Peyer's patch (tissue), 4 donors: Measurements from ENCODE around the gene TNFRSF4. TPM values are rescaled to one million over a fixed set of nuclear protein-coding genes. Genes with fewer than 3 reads are reported as not detected.

Source experiments
- DNase-seq, 3 donors: peaks; one replicate each; pipeline ENCODE4 v3.0.0-alpha.2; 2017 to 2019
- H3K27ac ChIP-seq, 4 donors: fragments of 200-600 bp; sonication (generic); one replicate each; pipeline ENCODE4 v1.5.1; 2016 to 2019
- H3K27me3 ChIP-seq, 2 donors: fragments of 200-600 bp; sonication (generic); one replicate each; pipeline ENCODE4 v1.5.1; 2019
- H3K36me3 ChIP-seq, 3 donors: fragments of 200-600 bp; sonication (generic); one replicate each; pipeline ENCODE4 v1.5.1; 2016 to 2019
- H3K4me1 ChIP-seq, 4 donors: fragments of 200-600 bp; sonication (generic); one replicate each; pipeline ENCODE4 v1.5.1; 2016 to 2019
- H3K4me3 ChIP-seq, 4 donors: fragments of 200-600 bp; sonication (generic); 1 replicate in 3 of 4; 2 replicates in 1 of 4; pipeline ENCODE4 v1.5.1; 2016 to 2019; ENCODE audit warnings: mild to moderate bottlenecking in 1 of 4
- H3K9me3 ChIP-seq, 4 donors: fragments of 200-600 bp; sonication (generic); one replicate each; pipeline ENCODE4 v1.5.1; 2016 to 2019; ENCODE audit warnings: mild to moderate bottlenecking in 1 of 4
- CTCF ChIP-seq, 6 experiments: fragments of 450-650 bp in 4 of 6; fragments of 200-600 bp in 2 of 6; sonication (generic) in 1 of 6; IDR thresholded peaks; one replicate each; pipeline ENCODE4 v1.5.1; 2017 to 2019; ENCODE audit warnings: antibody characterized with exemption in 6 of 6, mild to moderate bottlenecking in 3 of 6, moderate library complexity in 1 of 6
- POLR2A ChIP-seq, 2 donors: fragments of 450-650 bp; IDR thresholded peaks; one replicate each; pipeline ENCODE4 v1.5.1; 2017; ENCODE audit warnings: antibody characterized with exemption in 2 of 2, mild to moderate bottlenecking in 2 of 2, moderate library complexity in 2 of 2
- small RNA-seq, 2 donors: library from RNA; depleted of rRNA; stranded (forward); fragments of <200 nt; gene quantifications; one replicate each; pipeline ENCODE3, GENCODE V24; 2016
- total RNA-seq, 4 donors: library from RNA; depleted of rRNA; stranded (reverse); fragments of >200 nt; gene quantifications; one replicate each; pipeline ENCODE4 v1.1.0, GENCODE V29; 2016

TNFRSF4 gene
- total RNA-seq, 4 donors from 2014 or later = 1.6 to 9.1 (median 2.8) TPM; not detected in 1

GRCh38 chr1:1163538-1164070 is 50.3 kb downstream of the TNFRSF4 start:
- peak overlapping the region in 3 of 4 donors; percentile 81 to 96 (median 94) for H3K27ac ChIP-seq
- H3K4me1 ChIP-seq = peaks cover 0 to 62% (median 3%) of the 10 kb centered on the region in 4 donors
- no peaks in the 10 kb centered on the region for H3K27me3 ChIP-seq
- peak overlapping the region in 3 of 4 donors; percentile 35 to 73 (median 71) for H3K4me3 ChIP-seq
- no peaks in the 10 kb centered on the region for H3K9me3 ChIP-seq
- TF ChIP-seq POLR2A (IDR thresholded peaks at IDR 0.05) (peak; percentile 17 to 19), CTCF (IDR thresholded peaks at IDR 0.05) (no peak)
- peak in 1 of 3 donors; percentile 71 for DNase-seq
- H3K36me3 ChIP-seq = peaks cover 0 to 3% (median 0%) of the 10 kb centered on the region in 3 donors

- no peaks in the 10 kb centered on the region for H3K9me3 ChIP-seq
- H3K4me1 ChIP-seq = peaks cover 0 to 63% (median 9%) of the 10 kb centered on the region in 4 donors
- peak overlapping the region in 3 of 4 donors; percentile 35 to 73 (median 71) for H3K4me3 ChIP-seq
- DNase-seq = peak in 2 of 3 donors; percentile 88 to 94
- H3K36me3 ChIP-seq = no peaks in the 10 kb centered on the region
- no peaks in the 10 kb centered on the region for H3K27me3 ChIP-seq
- TF ChIP-seq POLR2A (IDR thresholded peaks at IDR 0.05) (peak; percentile 91 to 94), CTCF (IDR thresholded peaks at IDR 0.05) (no peak)
- H3K27ac ChIP-seq = peak overlapping the region in 3 of 4 donors; percentile 81 to 96 (median 94)
Measured at GRCh38 chr1:1162597-1163537, 51.1 kb downstream of the TNFRSF4 start.

DNA sequence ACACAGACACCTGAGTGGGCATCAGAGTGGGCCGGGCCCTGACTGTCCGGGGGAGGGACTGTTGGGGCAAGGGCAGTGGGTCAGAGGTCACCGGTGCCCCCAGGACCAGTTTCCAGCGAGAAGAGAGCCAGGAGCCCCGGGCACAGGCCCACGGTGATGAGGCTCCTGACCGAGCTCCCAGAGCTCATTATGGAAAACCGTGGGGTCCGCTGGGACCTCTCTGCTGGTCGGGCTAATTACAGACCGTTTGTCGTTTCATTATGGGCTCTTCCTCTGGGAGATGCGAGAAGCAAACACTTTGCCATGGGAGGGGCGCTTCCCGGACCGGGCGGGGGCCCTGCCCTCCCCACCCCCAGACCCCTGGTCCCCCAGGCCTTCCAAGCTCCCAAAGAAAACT is 52.3 kb downstream of the TNFRSF4 start:
- peak overlapping the region in 1 of 4 donors; percentile 71 for H3K4me3 ChIP-seq

More for the DNA sequence above, 52.3 kb downstream of the TNFRSF4 start:
- H3K36me3 ChIP-seq = no peaks in the 10 kb centered on the region
- peaks cover 0 to 55% (median 9%) of the 10 kb centered on the region in 4 donors for H3K4me1 ChIP-seq
- no peak for DNase-seq
- no peaks in the 10 kb centered on the region for H3K9me3 ChIP-seq
- peak overlapping the region in 3 of 4 donors; percentile 81 to 96 (median 94) for H3K27ac ChIP-seq
- H3K27me3 ChIP-seq = no peaks in the 10 kb centered on the region
- no peak for TF ChIP-seq CTCF (IDR thresholded peaks at IDR 0.05)
- TF ChIP-seq POLR2A (IDR thresholded peaks at IDR 0.05) = no peak

Small RNA genes lying within 50 kb of the gene (small RNA-seq; reads per million reads assigned to genes)
- 7.1 to 86.5 reads per million in 2 donors for gene MIR200A
- gene MIR200B = 137 to 757 reads per million in 2 donors
- gene MIR429 = 3.9 to 54.0 reads per million in 2 donors

Other genes starting within 250 kb of the TNFRSF4 start
- gene PLEKHN1, start 247.7 kb downstream of the TNFRSF4 start, total RNA-seq = under 1 TPM in 3 of 4 donors, not detected in 1; 0.40 to 0.83 (median 0.47) TPM
- gene PERM1, start 232.1 kb downstream of the TNFRSF4 start, total RNA-seq = under 1 TPM in 1 of 4 donors, not detected in 3; 0.35 TPM
- 10 to 100 TPM in 2 of 4 donors, 1 to 10 TPM in 2; 3.9 to 12.4 (median 7.7) TPM for gene HES4, start 214.1 kb downstream of the TNFRSF4 start, total RNA-seq
- gene ISG15, start 200.7 kb downstream of the TNFRSF4 start, total RNA-seq = 10 to 100 TPM; 17.0 to 91.6 (median 40.1) TPM
- gene AGRN, start 194.0 kb downstream of the TNFRSF4 start, total RNA-seq = 100 to 1,000 TPM in 1 of 4 donors, 10 to 100 TPM in 3; 33.0 to 103 (median 41.4) TPM
- gene RNF223, start 139.8 kb downstream of the TNFRSF4 start, total RNA-seq = 1 to 10 TPM in 1 of 4 donors, not detected in 3; 1.3 TPM
- 10 to 100 TPM; 14.0 to 32.0 (median 22.7) TPM for gene C1orf159, start 98.1 kb downstream of the TNFRSF4 start, total RNA-seq
- gene TTLL10, start 40.3 kb downstream of the TNFRSF4 start, total RNA-seq = 1 to 10 TPM in 3 of 4 donors, not detected in 1; 1.6 to 3.6 (median 1.8) TPM
- gene TNFRSF18, start 7.6 kb downstream of the TNFRSF4 start, total RNA-seq = 10 to 100 TPM in 1 of 4 donors, 1 to 10 TPM in 1, under 1 TPM in 1, not detected in 1; 0.70 to 38.0 (median 3.2) TPM
- 100 to 1,000 TPM in 3 of 4 donors, 10 to 100 TPM in 1; 88.3 to 280 (median 177) TPM for gene SDF4, start 17.8 kb upstream of the TNFRSF4 start, total RNA-seq
- gene B3GALT6, start 18.1 kb upstream of the TNFRSF4 start, total RNA-seq = 10 to 100 TPM in 2 of 4 donors, 1 to 10 TPM in 2; 9.1 to 13.4 (median 10.6) TPM
- gene C1QTNF12, start 32.6 kb upstream of the TNFRSF4 start, total RNA-seq = 10 to 100 TPM in 3 of 4 donors, not detected in 1; 23.3 to 58.0 (median 44.2) TPM
- 10 to 100 TPM; 25.6 to 64.2 (median 55.3) TPM for gene UBE2J2, start 59.7 kb upstream of the TNFRSF4 start, total RNA-seq
- gene SCNN1D, start 66.3 kb upstream of the TNFRSF4 start, total RNA-seq = 10 to 100 TPM in 3 of 4 donors, not detected in 1; 10.9 to 21.6 (median 16.9) TPM
- gene ACAP3, start 93.8 kb upstream of the TNFRSF4 start, total RNA-seq = 100 to 1,000 TPM in 2 of 4 donors, 10 to 100 TPM in 2; 78.1 to 156 (median 110) TPM
- gene PUSL1, start 94.4 kb upstream of the TNFRSF4 start, total RNA-seq = 10 to 100 TPM; 12.4 to 38.9 (median 24.4) TPM
- 100 to 1,000 TPM; 146 to 359 (median 273) TPM for gene INTS11, start 110.5 kb upstream of the TNFRSF4 start, total RNA-seq
- gene CPTP, start 110.6 kb upstream of the TNFRSF4 start, total RNA-seq = 10 to 100 TPM; 10.7 to 94.0 (median 84.6) TPM
- 1 to 10 TPM; 2.1 to 5.8 (median 3.0) TPM for gene TAS1R3, start 117.1 kb upstream of the TNFRSF4 start, total RNA-seq
- gene DVL1, start 135.3 kb upstream of the TNFRSF4 start, total RNA-seq = 100 to 1,000 TPM in 3 of 4 donors, 10 to 100 TPM in 1; 76.0 to 196 (median 164) TPM
- 10 to 100 TPM; 11.7 to 56.1 (median 35.6) TPM for gene MXRA8, start 144.4 kb upstream of the TNFRSF4 start, total RNA-seq
- 100 to 1,000 TPM; 122 to 172 (median 134) TPM for gene AURKAIP1, start 161.1 kb upstream of the TNFRSF4 start, total RNA-seq
- 1,000 to 10,000 TPM in 1 of 4 donors, 100 to 1,000 TPM in 3; 216 to 1,008 (median 423) TPM for gene CCNL2, start 185.2 kb upstream of the TNFRSF4 start, total RNA-seq
- gene MRPL20, start 193.1 kb upstream of the TNFRSF4 start, total RNA-seq = 10 to 100 TPM; 58.2 to 94.1 (median 78.2) TPM
- 10 to 100 TPM in 1 of 4 donors, 1 to 10 TPM in 2, under 1 TPM in 1; 0.54 to 11.6 (median 2.0) TPM for gene ANKRD65, start 207.1 kb upstream of the TNFRSF4 start, total RNA-seq
- gene VWA1, start 221.5 kb upstream of the TNFRSF4 start, total RNA-seq = 10 to 100 TPM in 1 of 4 donors, 1 to 10 TPM in 3; 3.2 to 14.0 (median 6.7) TPM
- under 1 TPM in 1 of 4 donors, not detected in 3; 0.27 TPM for gene ATAD3C, start 235.5 kb upstream of the TNFRSF4 start, total RNA-seq